Spinal cord (tissue), 10 donors: ENCODE data around the gene CCDC3. TPM values are rescaled to one million over a fixed set of nuclear protein-coding genes. Genes with fewer than 3 reads are reported as not detected.

ENCODE experiments used
- DNase-seq, 6 donors: peaks; one replicate each; pipeline versions ENCODE4 v3.0.0 to v3.0.0-alpha.2; 2013 to 2015; ENCODE audit warnings: low spot score in 6 of 6, low read depth in 4 of 6
- H3K27ac ChIP-seq: one replicate; pipeline ENCODE4 v1.5.1; 2013; ENCODE audit warnings: low read depth, low read length, control low read depth
- H3K27me3 ChIP-seq: one replicate; pipeline ENCODE4 v1.6.1; 2013; ENCODE audit warnings: low read length; ENCODE audit not compliant: control insufficient read depth, insufficient read depth
- H3K36me3 ChIP-seq: one replicate; pipeline ENCODE4 v1.6.1; 2013; ENCODE audit warnings: low read length; ENCODE audit not compliant: control insufficient read depth, insufficient read depth
- H3K4me1 ChIP-seq: one replicate; pipeline ENCODE4 v1.6.1; 2013; ENCODE audit warnings: low read length; ENCODE audit not compliant: control insufficient read depth, insufficient read depth
- H3K4me3 ChIP-seq: one replicate; pipeline ENCODE4 v1.5.1; 2013; ENCODE audit warnings: low read depth, low read length, control low read depth
- H3K9me3 ChIP-seq: one replicate; pipeline ENCODE4 v1.6.1; 2013; ENCODE audit warnings: low read length; ENCODE audit not compliant: control insufficient read depth, insufficient read depth
- WGBS: methylation state at CpG from one replicate; pipeline ENCODE4 v1.1.5; 2013; ENCODE audit warnings: missing lambda C conversion rate; ENCODE audit not compliant: insufficient coverage; 5-methylcytosine and 5-hydroxymethylcytosine counted together
- polyA plus RNA-seq, 2 donors: library from polyadenylated mRNA; unstranded; fragments of 120-200 nt; gene quantifications; one replicate each; pipeline ENCODE4 v1.2.1, GENCODE V29; 2013; ENCODE audit not compliant: insufficient read length in 2 of 2
- total RNA-seq, 2 donors: library from RNA; depleted of rRNA in 1 of 2; stranded (reverse); fragments of 120-200 nt in 1 of 2; fragments of >200 nt in 1 of 2; gene quantifications; one replicate each; pipeline versions ENCODE4 v1.2.3 to v1.2.4, GENCODE V29; 2013 to 2014
- donor health status: healthy.

CCDC3 gene
- total and polyA plus RNA-seq, 4 donors: 21.2 to 65.1 (median 48.7) TPM

DNA sequence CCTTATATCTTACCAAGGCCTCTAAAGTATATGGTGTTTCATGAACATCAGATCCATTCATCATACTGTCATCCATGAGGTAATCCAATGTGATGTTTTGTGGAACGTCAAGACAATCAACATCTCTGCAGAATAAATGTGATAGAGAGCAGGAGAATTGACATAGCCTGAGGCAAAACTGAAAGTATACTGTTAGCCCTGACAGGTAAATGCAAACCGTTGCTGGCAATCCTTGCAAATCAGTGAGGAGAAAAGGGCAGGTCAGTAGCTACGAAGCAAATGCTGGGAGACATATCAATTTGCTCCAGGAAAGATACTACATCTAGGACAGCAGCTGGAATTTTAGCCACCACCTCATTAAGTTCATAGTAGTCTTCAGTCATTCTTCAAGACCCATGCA, 4.5 kb upstream of the CCDC3 start:
- Histone ChIP-seq H3K36me3 (no peaks in the 10 kb centered on the region), H3K27me3 (peaks cover 9% of the 10 kb centered on the region), H3K27ac (no peak overlapping the region), H3K4me1 (peaks cover 7% of the 10 kb centered on the region), H3K4me3 (no peak overlapping the region), H3K9me3 (no peaks in the 10 kb centered on the region)
- DNase-seq: no peak
- WGBS: 33% methylated on average over 2 of the region's 3 CpGs

DNA sequence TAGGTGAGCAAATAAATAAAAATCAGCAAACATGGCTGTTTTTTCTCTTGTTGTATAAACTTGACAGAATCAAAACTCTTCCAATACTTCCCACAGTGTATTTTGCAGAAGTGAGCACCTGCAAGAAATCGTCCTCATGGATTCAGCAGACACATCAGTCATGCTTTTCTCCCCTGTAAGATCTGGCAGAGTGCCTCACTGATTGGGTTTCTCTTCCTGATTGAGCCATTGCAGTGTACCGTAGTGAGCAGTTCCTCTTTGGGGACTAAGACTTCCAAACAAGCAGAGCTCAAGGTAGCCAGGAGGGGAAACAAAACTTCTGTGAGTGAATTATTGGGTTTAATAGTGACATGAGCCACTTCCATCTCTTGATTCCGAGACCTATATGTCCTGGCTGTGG, 2.2 kb upstream of the CCDC3 start:
- H3K4me3 ChIP-seq: no peak overlapping the region
- 71% methylated on average over 1 of the region's 3 CpGs for WGBS
- peaks cover 10% of the 10 kb centered on the region for H3K4me1 ChIP-seq
- no peak for DNase-seq
- peaks cover 18% of the 10 kb centered on the region for H3K27me3 ChIP-seq
- H3K27ac ChIP-seq: no peak overlapping the region
- no peaks in the 10 kb centered on the region for H3K9me3 ChIP-seq
- no peaks in the 10 kb centered on the region for H3K36me3 ChIP-seq

DNA sequence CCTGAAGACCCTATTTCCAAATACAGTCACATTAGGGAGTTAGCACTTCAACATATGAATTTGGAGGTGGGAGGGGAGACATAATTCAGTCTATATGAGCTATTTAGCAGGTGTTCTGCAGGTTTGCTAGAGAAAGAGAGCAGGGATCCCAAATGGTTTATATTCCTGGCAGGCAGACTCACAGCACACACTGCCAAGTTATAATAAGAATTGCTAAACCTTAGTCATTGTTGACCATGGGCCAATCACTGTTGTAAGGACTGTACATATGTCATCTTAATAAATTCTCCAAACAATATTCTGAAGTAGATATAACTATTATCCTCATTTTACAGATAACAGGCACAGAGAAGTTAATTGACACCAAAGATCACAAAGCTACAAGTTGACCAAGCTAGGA, 1.5 kb upstream of the CCDC3 start:
- H3K4me3 ChIP-seq: no peak overlapping the region
- H3K9me3 ChIP-seq: no peaks in the 10 kb centered on the region
- no peak overlapping the region for H3K27ac ChIP-seq
- H3K27me3 ChIP-seq: peaks cover 18% of the 10 kb centered on the region
- peaks cover 10% of the 10 kb centered on the region for H3K4me1 ChIP-seq
- no peaks in the 10 kb centered on the region for H3K36me3 ChIP-seq
- DNase-seq: peak in 1 of 6 donors; percentile 9

DNA sequence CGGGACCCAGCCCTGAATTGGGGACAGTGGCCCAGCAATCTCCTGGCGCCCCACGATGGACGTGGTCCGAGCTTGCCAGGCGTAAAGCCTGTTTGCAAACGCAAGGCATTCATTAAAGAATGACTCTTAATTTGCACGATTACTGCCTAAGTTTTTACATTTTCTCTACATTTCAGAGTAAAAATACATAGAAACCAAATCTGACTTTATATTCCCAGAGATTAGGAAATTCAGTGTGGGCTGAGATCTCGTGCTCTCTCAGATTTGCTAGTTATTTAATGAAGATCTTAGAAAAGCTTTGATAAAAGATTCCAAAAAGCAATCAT, 337 bp upstream of the CCDC3 start:
- no peaks in the 10 kb centered on the region for H3K9me3 ChIP-seq
- H3K27me3 ChIP-seq: peaks cover 18% of the 10 kb centered on the region
- no peak overlapping the region for H3K27ac ChIP-seq
- 0% methylated on average over 4 of the region's 9 CpGs for WGBS
- no peaks in the 10 kb centered on the region for H3K36me3 ChIP-seq
- no peak overlapping the region for H3K4me3 ChIP-seq
- DNase-seq: peak in 1 of 6 donors; percentile 36
- H3K4me1 ChIP-seq: peaks cover 10% of the 10 kb centered on the region

DNA sequence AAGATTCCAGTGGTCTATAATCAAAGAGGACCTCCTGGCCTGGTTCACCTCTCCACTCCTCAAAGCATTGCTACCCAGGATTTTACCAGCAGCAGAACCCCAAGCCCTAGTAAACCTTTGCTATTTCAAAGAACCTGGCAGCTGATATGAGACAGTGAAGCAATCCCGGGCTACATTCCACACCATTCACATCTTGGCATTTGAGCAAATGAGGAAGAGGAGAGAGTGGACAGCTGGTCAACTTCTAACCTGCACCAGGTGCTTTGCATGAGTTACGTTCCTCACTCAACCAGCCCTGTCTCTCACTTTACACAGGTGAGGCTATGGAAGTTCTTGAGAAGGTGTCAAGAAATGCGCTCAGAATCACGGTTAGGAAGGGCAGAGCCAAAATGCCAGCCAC, 1.1 kb downstream of the CCDC3 start:
- peaks cover 18% of the 10 kb centered on the region for H3K27me3 ChIP-seq
- H3K4me1 ChIP-seq: peaks cover 10% of the 10 kb centered on the region
- no peaks in the 10 kb centered on the region for H3K36me3 ChIP-seq
- no peak overlapping the region for H3K27ac ChIP-seq
- H3K4me3 ChIP-seq: peak overlapping the region; percentile 6
- no peaks in the 10 kb centered on the region for H3K9me3 ChIP-seq
- WGBS: 93% methylated on average over 3 of the region's 4 CpGs
- peak in 1 of 6 donors; percentile 2 for DNase-seq

DNA sequence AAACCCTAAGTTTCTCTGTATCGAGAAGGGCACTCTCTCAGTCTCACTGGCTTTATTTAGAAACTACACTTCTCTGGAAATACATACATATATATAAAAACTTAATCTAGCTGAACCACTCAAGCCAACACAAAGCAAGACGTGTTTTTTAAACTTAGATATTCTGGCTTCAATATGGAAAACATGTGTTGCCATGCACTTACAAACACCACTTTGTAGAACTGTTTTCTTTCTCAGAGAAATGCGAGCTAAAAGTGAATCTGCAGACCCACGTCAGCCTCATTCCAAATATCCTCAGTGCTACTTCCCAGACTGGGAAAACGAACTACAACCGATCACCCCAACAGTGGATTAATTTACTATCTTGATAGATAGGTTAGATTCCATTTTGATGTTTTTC, 1.7 kb downstream of the CCDC3 start:
- Histone ChIP-seq H3K9me3 (no peaks in the 10 kb centered on the region), H3K27me3 (peaks cover 18% of the 10 kb centered on the region), H3K27ac (no peak overlapping the region), H3K36me3 (no peaks in the 10 kb centered on the region), H3K4me1 (peaks cover 10% of the 10 kb centered on the region), H3K4me3 (no peak overlapping the region)
- no peak for DNase-seq
- 100% methylated on average over 1 of the region's 6 CpGs for WGBS

GRCh38 chr10:12995425-12995861, 6.1 kb downstream of the CCDC3 start:
- H3K36me3 ChIP-seq: no peaks in the 10 kb centered on the region
- no peaks in the 10 kb centered on the region for H3K4me1 ChIP-seq
- 47% methylated on average over 5 of the region's 8 CpGs for WGBS
- no peak overlapping the region for H3K4me3 ChIP-seq
- H3K27me3 ChIP-seq: peaks cover 3% of the 10 kb centered on the region
- DNase-seq: no peak
- H3K27ac ChIP-seq: no peak overlapping the region
- H3K9me3 ChIP-seq: no peaks in the 10 kb centered on the region

GRCh38 chr10:12993595-12993994, 7.9 kb downstream of the CCDC3 start:
- H3K9me3 ChIP-seq: no peaks in the 10 kb centered on the region
- H3K27ac ChIP-seq: no peak overlapping the region
- H3K36me3 ChIP-seq: no peaks in the 10 kb centered on the region
- DNase-seq: peak in 1 of 6 donors; percentile 47
- no peak overlapping the region for H3K4me3 ChIP-seq
- no peaks in the 10 kb centered on the region for H3K27me3 ChIP-seq
- no CpG with 5 or more reads among the region's 8 CpGs for WGBS
- no peaks in the 10 kb centered on the region for H3K4me1 ChIP-seq

DNA sequence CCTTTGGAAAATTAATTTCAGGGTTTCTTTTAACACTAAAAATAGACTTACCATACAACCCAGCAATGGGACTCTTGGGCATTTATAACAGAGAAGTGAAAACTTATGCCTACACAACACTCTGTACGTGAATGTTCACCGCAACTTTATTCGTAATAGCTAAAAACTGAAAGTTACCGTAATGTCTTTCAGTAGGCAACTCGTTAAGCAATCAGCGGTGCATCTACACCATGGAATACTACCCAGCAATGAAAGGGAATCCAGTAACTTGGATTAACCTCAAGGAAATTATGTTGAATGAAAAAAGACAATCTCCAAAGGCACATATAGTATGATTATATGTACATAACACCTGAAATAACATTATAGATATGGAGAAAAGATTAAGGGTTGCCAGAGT, 16.2 kb downstream of the CCDC3 start:
- no peaks in the 10 kb centered on the region for H3K9me3 ChIP-seq
- no peak overlapping the region for H3K27ac ChIP-seq
- 96% methylated on average over 5 of the region's 6 CpGs for WGBS
- H3K4me1 ChIP-seq: peaks cover 1% of the 10 kb centered on the region
- no peak overlapping the region for H3K4me3 ChIP-seq
- no peaks in the 10 kb centered on the region for H3K36me3 ChIP-seq
- H3K27me3 ChIP-seq: no peaks in the 10 kb centered on the region
- DNase-seq: no peak

GRCh38 chr10:12984165-12984747, 17.3 kb downstream of the CCDC3 start:
- DNase-seq: no peak
- H3K27ac ChIP-seq: no peak overlapping the region
- WGBS: 80% methylated on average over 4 of the region's 7 CpGs
- H3K4me1 ChIP-seq: peaks cover 7% of the 10 kb centered on the region
- peaks cover 2% of the 10 kb centered on the region for H3K27me3 ChIP-seq
- H3K9me3 ChIP-seq: no peaks in the 10 kb centered on the region
- H3K36me3 ChIP-seq: no peaks in the 10 kb centered on the region
- no peak overlapping the region for H3K4me3 ChIP-seq
